Gastrocnemius medialis (tissue), 4 donors: ENCODE data around the gene INS. TPM values are rescaled to one million over a fixed set of nuclear protein-coding genes. Genes with fewer than 3 reads are reported as not detected.

Experiments
- ATAC-seq, 2 donors: fragments of 150-250 bp; one replicate each; pipeline ENCODE4 v1.9.1; 2016
- DNase-seq, 2 donors: peaks; one replicate each; pipeline ENCODE4 v3.0.0-alpha.2; 2019
- H3K27ac ChIP-seq, 4 donors: fragments of 200-600 bp; sonication (generic); 1 replicate in 1 of 4; 2 replicates in 3 of 4; pipeline ENCODE4 v1.5.1; 2016 to 2018; ENCODE audit warnings: mild to moderate bottlenecking in 2 of 4, moderate library complexity in 1 of 4
- H3K27me3 ChIP-seq, 3 donors: fragments of 200-600 bp; sonication (generic) in 2 of 3; 1 replicate in 1 of 3; 2 replicates in 2 of 3; pipeline versions ENCODE4 v1.5.1 to v1.6.0; 2016 to 2019; ENCODE audit warnings: mild to moderate bottlenecking in 1 of 3, moderate library complexity in 1 of 3
- H3K36me3 ChIP-seq, 2 donors: fragments of 200-600 bp; sonication (generic) in 1 of 2; one replicate each; pipeline ENCODE4 v1.5.1; 2017 to 2018
- H3K4me1 ChIP-seq, 2 donors: fragments of 200-600 bp; sonication (generic) in 1 of 2; one replicate each; pipeline ENCODE4 v1.5.1; 2016 to 2017; ENCODE audit warnings: mild to moderate bottlenecking in 2 of 2
- H3K4me3 ChIP-seq, 4 donors: fragments of 200-600 bp; sonication (generic) in 3 of 4; 1 replicate in 1 of 4; 2 replicates in 3 of 4; pipeline ENCODE4 v1.5.1; 2016 to 2019; ENCODE audit warnings: mild to moderate bottlenecking in 2 of 4
- H3K9me3 ChIP-seq, 3 donors: fragments of 200-600 bp; sonication (generic) in 2 of 3; 1 replicate in 1 of 3; 2 replicates in 2 of 3; pipeline ENCODE4 v1.5.1; 2016 to 2019
- POLR2A ChIP-seq, 2 donors: fragments of 450-650 bp; IDR thresholded peaks; one replicate each; pipeline ENCODE4 v1.6.1; 2017; ENCODE audit warnings: antibody characterized with exemption in 2 of 2, mild to moderate bottlenecking in 2 of 2, moderate library complexity in 2 of 2
- in situ Hi-C, 4 donors: fragments of 200-750 bp; cut with MboI; loops; one replicate each; pipeline versions ENCODE4 v1.15.0 to v1.8.0; 2017; ENCODE audit warnings: low sequenced_read_pairs in 4 of 4
- intact Hi-C: fragments of 100-400 bp; cut with DNase I; formaldehyde crosslinking; loops from one replicate; pipeline ENCODE4 v1.15.1; 2023; ENCODE audit warnings: low total_unique reads
- total RNA-seq, 4 donors: library from RNA; depleted of rRNA; stranded (reverse); fragments of >200 nt; gene quantifications; one replicate each; pipeline versions ENCODE4 v1.1.0 to v1.2.3, GENCODE V29; 2016
- TF ChIP-seq, protein P1 (sequence below), 5 experiments: fragments of 450-650 bp in 3 of 5; fragments of 200-600 bp in 2 of 5; sonication (generic) in 2 of 5; IDR thresholded peaks in 4 of 5; conservative IDR thresholded peaks in 1 of 5; 1 replicate in 4 of 5; 2 replicates in 1 of 5; pipeline ENCODE4 v1.5.1; 2016 to 2019; ENCODE audit warnings: antibody characterized with exemption in 5 of 5, mild to moderate bottlenecking in 3 of 5, moderate library complexity in 3 of 5

INS gene
- total RNA-seq, 4 donors from 2014 or later, result not detected

GRCh38 chr11:2193099-2193887 is 32.3 kb upstream of the INS start:
- Histone ChIP-seq H3K27ac (no peak overlapping the region), H3K4me3 (no peak overlapping the region), H3K9me3 (no peaks in the 10 kb centered on the region), H3K36me3 (no peaks in the 10 kb centered on the region), H3K27me3 (peaks cover 10 to 28% (median 27%) of the 10 kb centered on the region in 3 donors), H3K4me1 (no peaks in the 10 kb centered on the region)
- DNase-seq (no peak), ATAC-seq (no peak)
- intact Hi-C loops (loop anchor here (10.0 kb wide), 1 partner anchor 112 kb away; the partner anchor contains the start of genes C11orf21 and TSPAN32), in situ Hi-C loops (loop anchor here (10.0 to 25.0 kb wide), 3 partner anchors 219 to 244 kb away; partner anchors contain the start of genes TSSC4 (in 2 of the 4), KCNQ1 (in 1 of the 4) and TRPM5 (in 1 of the 4))
- no peak for TF ChIP-seq POLR2A (IDR thresholded peaks at IDR 0.05)
- TF ChIP-seq, protein P1, sequence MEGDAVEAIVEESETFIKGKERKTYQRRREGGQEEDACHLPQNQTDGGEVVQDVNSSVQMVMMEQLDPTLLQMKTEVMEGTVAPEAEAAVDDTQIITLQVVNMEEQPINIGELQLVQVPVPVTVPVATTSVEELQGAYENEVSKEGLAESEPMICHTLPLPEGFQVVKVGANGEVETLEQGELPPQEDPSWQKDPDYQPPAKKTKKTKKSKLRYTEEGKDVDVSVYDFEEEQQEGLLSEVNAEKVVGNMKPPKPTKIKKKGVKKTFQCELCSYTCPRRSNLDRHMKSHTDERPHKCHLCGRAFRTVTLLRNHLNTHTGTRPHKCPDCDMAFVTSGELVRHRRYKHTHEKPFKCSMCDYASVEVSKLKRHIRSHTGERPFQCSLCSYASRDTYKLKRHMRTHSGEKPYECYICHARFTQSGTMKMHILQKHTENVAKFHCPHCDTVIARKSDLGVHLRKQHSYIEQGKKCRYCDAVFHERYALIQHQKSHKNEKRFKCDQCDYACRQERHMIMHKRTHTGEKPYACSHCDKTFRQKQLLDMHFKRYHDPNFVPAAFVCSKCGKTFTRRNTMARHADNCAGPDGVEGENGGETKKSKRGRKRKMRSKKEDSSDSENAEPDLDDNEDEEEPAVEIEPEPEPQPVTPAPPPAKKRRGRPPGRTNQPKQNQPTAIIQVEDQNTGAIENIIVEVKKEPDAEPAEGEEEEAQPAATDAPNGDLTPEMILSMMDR (IDR thresholded peaks at IDR 0.05 in 4 of 5, conservative IDR thresholded peaks at IDR 0.05 in 1 of 5), result no peak

GRCh38 chr11:2192435-2192834 is 31.4 kb upstream of the INS start:
- no peaks in the 10 kb centered on the region for H3K36me3 ChIP-seq
- in situ Hi-C loops (loop anchor here (10.0 to 25.0 kb wide), 3 partner anchors 220 to 245 kb away; partner anchors contain the start of genes TSSC4 (in 2 of the 4), KCNQ1 (in 1 of the 4) and TRPM5 (in 1 of the 4)), intact Hi-C loops (loop anchor here (10.0 kb wide), 1 partner anchor 112 kb away; the partner anchor contains the start of genes C11orf21 and TSPAN32)
- ATAC-seq (no peak), DNase-seq (no peak)
- no peaks in the 10 kb centered on the region for H3K9me3 ChIP-seq
- H3K27me3 ChIP-seq, result peaks cover 13 to 36% (median 28%) of the 10 kb centered on the region in 3 donors
- H3K4me1 ChIP-seq, result no peaks in the 10 kb centered on the region
- TF ChIP-seq POLR2A (IDR thresholded peaks at IDR 0.05), result no peak
- TF ChIP-seq, protein P1 (IDR thresholded peaks at IDR 0.05 in 4 of 5, conservative IDR thresholded peaks at IDR 0.05 in 1 of 5), result no peak
- no peak overlapping the region for H3K27ac ChIP-seq
- H3K4me3 ChIP-seq, result no peak overlapping the region

- in situ Hi-C loops (loop anchor here (10.0 to 25.0 kb wide), 3 partner anchors 220 to 245 kb away; partner anchors contain the start of genes TSSC4 (in 2 of the 4), KCNQ1 (in 1 of the 4) and TRPM5 (in 1 of the 4)), intact Hi-C loops (loop anchor here (10.0 kb wide), 1 partner anchor 113 kb away; the partner anchor contains the start of genes C11orf21 and TSPAN32)
- TF ChIP-seq, protein P1 (IDR thresholded peaks at IDR 0.05 in 4 of 5, conservative IDR thresholded peaks at IDR 0.05 in 1 of 5), result no peak
- Histone ChIP-seq H3K27me3 (peaks cover 18 to 39% (median 34%) of the 10 kb centered on the region in 3 donors), H3K36me3 (no peaks in the 10 kb centered on the region), H3K9me3 (no peaks in the 10 kb centered on the region), H3K4me1 (no peaks in the 10 kb centered on the region), H3K27ac (no peak overlapping the region), H3K4me3 (no peak overlapping the region)
- ATAC-seq, result no peak
- DNase-seq, result no peak
These were observed 30.9 kb upstream of the INS start for GRCh38 chr11:2191883-2192282.

- peak in 1 of 2 donors; percentile 19 for DNase-seq
- Histone ChIP-seq H3K4me1 (no peaks in the 10 kb centered on the region), H3K27me3 (peaks cover 23 to 43% (median 40%) of the 10 kb centered on the region in 3 donors), H3K36me3 (no peaks in the 10 kb centered on the region), H3K27ac (no peak overlapping the region), H3K4me3 (no peak overlapping the region), H3K9me3 (no peaks in the 10 kb centered on the region)
- intact Hi-C loops, result loop anchor here (10.0 kb wide), 1 partner anchor 114 kb away; the partner anchor contains the start of genes C11orf21 and TSPAN32
- TF ChIP-seq, protein P1 (IDR thresholded peaks at IDR 0.05 in 4 of 5, conservative IDR thresholded peaks at IDR 0.05 in 1 of 5), result no peak
- TF ChIP-seq POLR2A (IDR thresholded peaks at IDR 0.05), result no peak
- ATAC-seq, result no peak
- in situ Hi-C loops, result loop anchor here (10.0 to 25.0 kb wide), 3 partner anchors 221 to 246 kb away; partner anchors contain the start of genes TSSC4 (in 2 of the 4), KCNQ1 (in 1 of the 4) and TRPM5 (in 1 of the 4)
These were observed 29.9 kb upstream of the INS start for GRCh38 chr11:2190657-2191471.
